Ovary (tissue), 3 donors: Measurements from ENCODE around the gene DIAPH3.

ENCODE experiments used
- POLR2A ChIP-seq: fragments of 450-650 bp; IDR thresholded peaks from one replicate; pipeline ENCODE4 v1.6.1; 2017; ENCODE audit warnings: antibody characterized with exemption, mild to moderate bottlenecking, moderate library complexity
- TF ChIP-seq, protein P1 (sequence below), 3 donors: fragments of 450-650 bp in 2 of 3; fragments of 200-600 bp in 1 of 3; IDR thresholded peaks; one replicate each; pipeline versions ENCODE4 v1.5.1 to v1.8.0; 2016 to 2022; ENCODE audit warnings: antibody characterized with exemption in 3 of 3, mild to moderate bottlenecking in 1 of 3
- donor health status: DM: no; HTN: no; CAD: no.

DNA sequence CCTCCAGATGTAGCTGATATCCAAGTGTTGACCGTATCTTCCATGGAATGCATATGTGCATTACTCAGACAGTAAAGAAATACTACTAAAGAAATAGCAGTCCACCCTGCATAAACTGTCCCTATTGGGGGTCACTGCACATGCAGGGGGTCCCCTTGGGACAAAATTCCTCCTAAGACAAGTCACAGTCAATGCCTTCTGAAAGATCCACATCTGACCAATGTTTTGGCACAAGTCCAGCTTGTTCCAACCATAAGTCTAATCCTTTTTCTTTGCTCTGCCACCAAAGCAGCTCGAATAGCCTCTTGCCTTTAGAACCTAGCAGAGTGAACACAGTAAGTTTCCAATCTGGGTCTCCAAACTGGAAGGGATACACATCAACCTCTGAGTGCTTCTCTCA lies 87.9 kb downstream of the DIAPH3 start:
- TF ChIP-seq, protein P1, sequence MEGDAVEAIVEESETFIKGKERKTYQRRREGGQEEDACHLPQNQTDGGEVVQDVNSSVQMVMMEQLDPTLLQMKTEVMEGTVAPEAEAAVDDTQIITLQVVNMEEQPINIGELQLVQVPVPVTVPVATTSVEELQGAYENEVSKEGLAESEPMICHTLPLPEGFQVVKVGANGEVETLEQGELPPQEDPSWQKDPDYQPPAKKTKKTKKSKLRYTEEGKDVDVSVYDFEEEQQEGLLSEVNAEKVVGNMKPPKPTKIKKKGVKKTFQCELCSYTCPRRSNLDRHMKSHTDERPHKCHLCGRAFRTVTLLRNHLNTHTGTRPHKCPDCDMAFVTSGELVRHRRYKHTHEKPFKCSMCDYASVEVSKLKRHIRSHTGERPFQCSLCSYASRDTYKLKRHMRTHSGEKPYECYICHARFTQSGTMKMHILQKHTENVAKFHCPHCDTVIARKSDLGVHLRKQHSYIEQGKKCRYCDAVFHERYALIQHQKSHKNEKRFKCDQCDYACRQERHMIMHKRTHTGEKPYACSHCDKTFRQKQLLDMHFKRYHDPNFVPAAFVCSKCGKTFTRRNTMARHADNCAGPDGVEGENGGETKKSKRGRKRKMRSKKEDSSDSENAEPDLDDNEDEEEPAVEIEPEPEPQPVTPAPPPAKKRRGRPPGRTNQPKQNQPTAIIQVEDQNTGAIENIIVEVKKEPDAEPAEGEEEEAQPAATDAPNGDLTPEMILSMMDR (IDR thresholded peaks at IDR 0.05) = no peak
- no peak for TF ChIP-seq POLR2A
